DMS79 (cell line): ENCODE results near the gene COX7C.
"Not testable (repeated sequence)": the region's sequence is repeated elsewhere in the genome, so short reads cannot be mapped to it uniquely, and the experiment has no call there.

Experiments used
- DNase-seq: peaks from one replicate; lab custom pipeline; 2025; lab: John Stamatoyannopoulos, UW

Gene COX7C

GRCh38 chr5:86617756-86618576, at the start of gene COX7C:
COX7C (plus strand) TSS chr5:86617941; CDS start chr5:86618056, 115 bp downstream.
- peak; percentile 74 for DNase-seq

GRCh38 chr5:86569522-86570426, 48.0 kb upstream of the COX7C start:
- not testable (repeated sequence) for DNase-seq

- DNase-seq = no peak
These were observed 47.2 kb upstream of the COX7C start for GRCh38 chr5:86570427-86571083.

GRCh38 chr5:86571109-86571508, 46.6 kb upstream of the COX7C start:
- DNase-seq = not testable (repeated sequence)

GRCh38 chr5:86572825-86573517, 44.8 kb upstream of the COX7C start:
- no peak for DNase-seq

- no peak for DNase-seq
These were observed 38.2 kb upstream of the COX7C start for GRCh38 chr5:86579502-86579901.

- DNase-seq = no peak
These were observed 21.3 kb upstream of the COX7C start for GRCh38 chr5:86596476-86596875.

GRCh38 chr5:86605881-86606280, 11.9 kb upstream of the COX7C start:
- no peak for DNase-seq

- no peak for DNase-seq
These were observed 4.3 kb upstream of the COX7C start for GRCh38 chr5:86613455-86613854.

GRCh38 chr5:86617309-86617755, 409 bp upstream of the COX7C start:
- DNase-seq = no peak

GRCh38 chr5:86623785-86624483, 6.2 kb downstream of the COX7C start:
- no peak for DNase-seq

- DNase-seq = no peak
These were observed 7.4 kb downstream of the COX7C start for GRCh38 chr5:86625148-86625547.

GRCh38 chr5:86626149-86626548, 8.4 kb downstream of the COX7C start:
- DNase-seq = no peak

- DNase-seq = no peak
These were observed 13.4 kb downstream of the COX7C start for GRCh38 chr5:86631165-86631564.

GRCh38 chr5:86640998-86641397, 23.3 kb downstream of the COX7C start:
- no peak for DNase-seq

- no peak for DNase-seq
These were observed 27.1 kb downstream of the COX7C start for GRCh38 chr5:86644843-86645242.

GRCh38 chr5:86645885-86646284, 28.1 kb downstream of the COX7C start:
- no peak for DNase-seq

- DNase-seq = no peak
These were observed 28.9 kb downstream of the COX7C start for GRCh38 chr5:86646671-86647070.

GRCh38 chr5:86649832-86650505, 32.2 kb downstream of the COX7C start:
- DNase-seq = no peak

GRCh38 chr5:86660771-86661170, 43.0 kb downstream of the COX7C start:
- not testable (repeated sequence) for DNase-seq
